ENCODE measurements around the gene ZBTB7A. TPM values are rescaled to one million over a fixed set of nuclear protein-coding genes. Genes with fewer than 3 reads are reported as not detected.

ZBTB7A gene
- total and polyA plus RNA-seq, 10 of the 15 experiments (the other 5 are each of a cell fraction or from before 2014, with no cell fraction given): 0.26 to 42.4 (median 4.5) TPM

DNA sequence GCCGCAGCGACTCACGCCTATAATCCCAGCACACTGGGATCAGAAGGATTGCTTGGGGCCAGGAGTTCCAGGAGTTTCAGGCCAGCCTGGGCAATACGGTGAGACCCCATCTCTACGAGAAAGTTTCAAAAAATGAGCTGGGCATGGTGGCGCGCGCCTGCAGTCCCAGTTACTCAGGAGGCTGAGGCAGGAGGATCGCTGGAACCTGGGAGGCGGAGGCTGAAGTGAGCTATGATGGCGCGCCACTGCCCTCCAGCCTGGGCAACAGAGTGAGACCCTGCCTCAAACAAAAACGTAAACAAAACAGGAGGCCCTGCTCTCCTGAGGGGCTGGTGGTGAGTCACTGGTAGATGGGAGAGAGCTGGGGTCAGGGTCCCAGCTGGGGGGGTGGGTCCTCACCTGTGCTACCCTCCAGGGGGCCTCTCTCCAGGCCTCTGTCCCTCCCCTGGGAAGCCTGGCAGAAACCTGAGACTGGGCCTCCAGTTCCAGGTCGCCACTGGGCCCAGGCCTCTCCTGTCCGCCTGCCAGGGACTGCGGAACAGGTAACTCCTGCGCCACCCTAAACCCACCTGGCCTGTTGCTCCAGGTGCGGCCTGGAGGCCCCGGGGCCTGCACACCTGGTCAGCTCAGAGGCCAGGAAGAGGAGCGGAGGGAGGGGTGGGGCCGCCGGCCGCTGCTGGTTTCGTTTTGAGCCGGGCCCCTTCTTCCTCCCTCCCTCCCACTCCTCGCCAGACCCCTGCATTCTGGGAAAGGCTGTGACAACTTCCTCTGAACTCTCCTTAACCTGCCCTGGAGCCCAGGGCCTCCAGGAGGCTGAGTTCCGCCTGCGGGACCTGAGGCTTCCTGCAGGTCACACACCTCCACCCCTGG is 17.2 kb upstream of the ZBTB7A start (continued):
- TF ChIP-seq, protein P1, sequence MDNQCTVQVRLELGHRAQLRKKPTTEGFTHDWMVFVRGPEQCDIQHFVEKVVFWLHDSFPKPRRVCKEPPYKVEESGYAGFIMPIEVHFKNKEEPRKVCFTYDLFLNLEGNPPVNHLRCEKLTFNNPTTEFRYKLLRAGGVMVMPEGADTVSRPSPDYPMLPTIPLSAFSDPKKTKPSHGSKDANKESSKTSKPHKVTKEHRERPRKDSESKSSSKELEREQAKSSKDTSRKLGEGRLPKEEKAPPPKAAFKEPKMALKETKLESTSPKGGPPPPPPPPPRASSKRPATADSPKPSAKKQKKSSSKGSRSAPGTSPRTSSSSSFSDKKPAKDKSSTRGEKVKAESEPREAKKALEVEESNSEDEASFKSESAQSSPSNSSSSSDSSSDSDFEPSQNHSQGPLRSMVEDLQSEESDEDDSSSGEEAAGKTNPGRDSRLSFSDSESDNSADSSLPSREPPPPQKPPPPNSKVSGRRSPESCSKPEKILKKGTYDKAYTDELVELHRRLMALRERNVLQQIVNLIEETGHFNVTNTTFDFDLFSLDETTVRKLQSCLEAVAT (IDR thresholded peaks at IDR 0.05): 0 out of 2 replicates have a peak, but pooled peaks have one; percentile 12
- TF ChIP-seq MYB (IDR thresholded peaks at IDR 0.05; ENCODE audit: borderline replicate concordance, low read depth, low read length) (no peak), IKZF1 (conservative IDR thresholded peaks at IDR 0.05) (0 out of 2 replicates have a peak, but pooled peaks have one; percentile 26), ZNF622 (IDR thresholded peaks at IDR 0.05) (no peak), BCL11A (IDR thresholded peaks at IDR 0.05; ENCODE audit: low read depth, low read length) (no peak), NBN (IDR thresholded peaks at IDR 0.05) (peak; percentile 45), SMAD5 (IDR thresholded peaks at IDR 0.05; ENCODE audit: low read depth) (no peak), TCF12 (IDR thresholded peaks at IDR 0.05; ENCODE audit: low read depth, low read length) (peak; percentile 84), NR2F1 (conservative IDR thresholded peaks at IDR 0.05) (peak; percentile 65; the same call in 1 of the 2 replicates), CBFB (IDR thresholded peaks at IDR 0.05; ENCODE audit: low read depth) (0 out of 2 replicates have a peak, but pooled peaks have one; percentile 21), RAD51 (IDR thresholded peaks at IDR 0.05) (no peak), SMC3 (IDR thresholded peaks at IDR 0.05; ENCODE audit: borderline replicate concordance, low read length) (no peak), SREBF2 (IDR thresholded peaks at IDR 0.05; ENCODE audit: low read length) (no peak), BHLHE40 (IDR thresholded peaks at IDR 0.05; ENCODE audit: borderline replicate concordance in 1 of 2, low read depth in 2 of 2, low read length in 1 of 2) (no peak), SP1 (IDR thresholded peaks at IDR 0.05; ENCODE audit: low read depth, low read length) (no peak)
- TF ChIP-seq, protein P2, sequence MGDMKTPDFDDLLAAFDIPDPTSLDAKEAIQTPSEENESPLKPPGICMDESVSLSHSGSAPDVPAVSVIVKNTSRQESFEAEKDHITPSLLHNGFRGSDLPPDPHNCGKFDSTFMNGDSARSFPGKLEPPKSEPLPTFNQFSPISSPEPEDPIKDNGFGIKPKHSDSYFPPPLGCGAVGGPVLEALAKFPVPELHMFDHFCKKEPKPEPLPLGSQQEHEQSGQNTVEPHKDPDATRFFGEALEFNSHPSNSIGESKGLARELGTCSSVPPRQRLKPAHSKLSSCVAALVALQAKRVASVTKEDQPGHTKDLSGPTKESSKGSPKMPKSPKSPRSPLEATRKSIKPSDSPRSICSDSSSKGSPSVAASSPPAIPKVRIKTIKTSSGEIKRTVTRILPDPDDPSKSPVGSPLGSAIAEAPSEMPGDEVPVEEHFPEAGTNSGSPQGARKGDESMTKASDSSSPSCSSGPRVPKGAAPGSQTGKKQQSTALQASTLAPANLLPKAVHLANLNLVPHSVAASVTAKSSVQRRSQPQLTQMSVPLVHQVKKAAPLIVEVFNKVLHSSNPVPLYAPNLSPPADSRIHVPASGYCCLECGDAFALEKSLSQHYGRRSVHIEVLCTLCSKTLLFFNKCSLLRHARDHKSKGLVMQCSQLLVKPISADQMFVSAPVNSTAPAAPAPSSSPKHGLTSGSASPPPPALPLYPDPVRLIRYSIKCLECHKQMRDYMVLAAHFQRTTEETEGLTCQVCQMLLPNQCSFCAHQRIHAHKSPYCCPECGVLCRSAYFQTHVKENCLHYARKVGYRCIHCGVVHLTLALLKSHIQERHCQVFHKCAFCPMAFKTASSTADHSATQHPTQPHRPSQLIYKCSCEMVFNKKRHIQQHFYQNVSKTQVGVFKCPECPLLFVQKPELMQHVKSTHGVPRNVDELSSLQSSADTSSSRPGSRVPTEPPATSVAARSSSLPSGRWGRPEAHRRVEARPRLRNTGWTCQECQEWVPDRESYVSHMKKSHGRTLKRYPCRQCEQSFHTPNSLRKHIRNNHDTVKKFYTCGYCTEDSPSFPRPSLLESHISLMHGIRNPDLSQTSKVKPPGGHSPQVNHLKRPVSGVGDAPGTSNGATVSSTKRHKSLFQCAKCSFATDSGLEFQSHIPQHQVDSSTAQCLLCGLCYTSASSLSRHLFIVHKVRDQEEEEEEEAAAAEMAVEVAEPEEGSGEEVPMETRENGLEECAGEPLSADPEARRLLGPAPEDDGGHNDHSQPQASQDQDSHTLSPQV (IDR thresholded peaks at IDR 0.05): no peak
- TF ChIP-seq, protein P3, sequence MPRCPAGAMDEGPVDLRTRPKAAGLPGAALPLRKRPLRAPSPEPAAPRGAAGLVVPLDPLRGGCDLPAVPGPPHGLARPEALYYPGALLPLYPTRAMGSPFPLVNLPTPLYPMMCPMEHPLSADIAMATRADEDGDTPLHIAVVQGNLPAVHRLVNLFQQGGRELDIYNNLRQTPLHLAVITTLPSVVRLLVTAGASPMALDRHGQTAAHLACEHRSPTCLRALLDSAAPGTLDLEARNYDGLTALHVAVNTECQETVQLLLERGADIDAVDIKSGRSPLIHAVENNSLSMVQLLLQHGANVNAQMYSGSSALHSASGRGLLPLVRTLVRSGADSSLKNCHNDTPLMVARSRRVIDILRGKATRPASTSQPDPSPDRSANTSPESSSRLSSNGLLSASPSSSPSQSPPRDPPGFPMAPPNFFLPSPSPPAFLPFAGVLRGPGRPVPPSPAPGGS (IDR thresholded peaks at IDR 0.05; ENCODE audit: borderline replicate concordance, insufficient read depth, low read depth, low read length, poor library complexity, severe bottlenecking): no peak
- TF ChIP-seq, protein P4, sequence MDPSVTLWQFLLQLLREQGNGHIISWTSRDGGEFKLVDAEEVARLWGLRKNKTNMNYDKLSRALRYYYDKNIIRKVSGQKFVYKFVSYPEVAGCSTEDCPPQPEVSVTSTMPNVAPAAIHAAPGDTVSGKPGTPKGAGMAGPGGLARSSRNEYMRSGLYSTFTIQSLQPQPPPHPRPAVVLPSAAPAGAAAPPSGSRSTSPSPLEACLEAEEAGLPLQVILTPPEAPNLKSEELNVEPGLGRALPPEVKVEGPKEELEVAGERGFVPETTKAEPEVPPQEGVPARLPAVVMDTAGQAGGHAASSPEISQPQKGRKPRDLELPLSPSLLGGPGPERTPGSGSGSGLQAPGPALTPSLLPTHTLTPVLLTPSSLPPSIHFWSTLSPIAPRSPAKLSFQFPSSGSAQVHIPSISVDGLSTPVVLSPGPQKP (IDR thresholded peaks at IDR 0.05; ENCODE audit: low read depth, low read length): no peak

Measured in GM12878 (cell line).